Measurements from ENCODE around the gene CARD10. TPM values are rescaled to one million over a fixed set of nuclear protein-coding genes. Genes with fewer than 3 reads are reported as not detected.

Gene CARD10
- total RNA-seq, 1 experiment from 2014 or later = 24.0 TPM

Other genes with a start within 250 kb of the CARD10 start
- 1.7 and 8.2 TPM in 2 replicates for gene CYTH4, start 236.9 kb downstream of the CARD10 start, total RNA-seq (2014; rRNA removed; shearing (Covaris generic))
- 2.0 and 2.3 TPM in 2 replicates for gene ELFN2, start 91.9 kb downstream of the CARD10 start, total RNA-seq (2014; rRNA removed; shearing (Covaris generic))
- 2.4 and 3.0 TPM in 2 replicates for gene MFNG, start 33.0 kb downstream of the CARD10 start, total RNA-seq (2014; rRNA removed; shearing (Covaris generic))
- 11.8 and 13.1 TPM in 2 replicates for gene CDC42EP1, start 41.1 kb upstream of the CARD10 start, total RNA-seq (2014; rRNA removed; shearing (Covaris generic))
- not detected in 2 replicates for gene LGALS2, start 60.7 kb upstream of the CARD10 start, total RNA-seq (2014; rRNA removed; shearing (Covaris generic))
- 23.2 and 34.7 TPM in 2 replicates for gene GGA1, start 89.4 kb upstream of the CARD10 start, total RNA-seq (2014; rRNA removed; shearing (Covaris generic))
- gene SH3BP1, start 120.3 kb upstream of the CARD10 start, total RNA-seq (2014; rRNA removed; shearing (Covaris generic)) = 3.4 and 5.7 TPM in 2 replicates
- gene PDXP, start 139.3 kb upstream of the CARD10 start, total RNA-seq (2014; rRNA removed; shearing (Covaris generic)) = 29.2 and 32.0 TPM in 2 replicates
- 3,366 and 4,590 TPM in 2 replicates for gene LGALS1, start 156.2 kb upstream of the CARD10 start, total RNA-seq (2014; rRNA removed; shearing (Covaris generic))
- gene NOL12, start 166.9 kb upstream of the CARD10 start, total RNA-seq (2014; rRNA removed; shearing (Covaris generic)) = 71.4 and 92.3 TPM in 2 replicates
- gene TRIOBP, start 177.6 kb upstream of the CARD10 start, total RNA-seq (2014; rRNA removed; shearing (Covaris generic)) = 42.9 and 45.3 TPM in 2 replicates